Inflammatory macrophage treated with lipopolysaccharide for 4 hours (primary cell): ENCODE measurements around the gene MRPS26.
"Not testable (repeated sequence)": the region's sequence is repeated elsewhere in the genome, so short reads cannot be mapped to it uniquely, and the experiment has no call there.

Source experiments
- DNase-seq: peaks from one replicate; pipeline ENCODE4 v3.0.0-alpha.2; 2020

MRPS26 gene

DNA sequence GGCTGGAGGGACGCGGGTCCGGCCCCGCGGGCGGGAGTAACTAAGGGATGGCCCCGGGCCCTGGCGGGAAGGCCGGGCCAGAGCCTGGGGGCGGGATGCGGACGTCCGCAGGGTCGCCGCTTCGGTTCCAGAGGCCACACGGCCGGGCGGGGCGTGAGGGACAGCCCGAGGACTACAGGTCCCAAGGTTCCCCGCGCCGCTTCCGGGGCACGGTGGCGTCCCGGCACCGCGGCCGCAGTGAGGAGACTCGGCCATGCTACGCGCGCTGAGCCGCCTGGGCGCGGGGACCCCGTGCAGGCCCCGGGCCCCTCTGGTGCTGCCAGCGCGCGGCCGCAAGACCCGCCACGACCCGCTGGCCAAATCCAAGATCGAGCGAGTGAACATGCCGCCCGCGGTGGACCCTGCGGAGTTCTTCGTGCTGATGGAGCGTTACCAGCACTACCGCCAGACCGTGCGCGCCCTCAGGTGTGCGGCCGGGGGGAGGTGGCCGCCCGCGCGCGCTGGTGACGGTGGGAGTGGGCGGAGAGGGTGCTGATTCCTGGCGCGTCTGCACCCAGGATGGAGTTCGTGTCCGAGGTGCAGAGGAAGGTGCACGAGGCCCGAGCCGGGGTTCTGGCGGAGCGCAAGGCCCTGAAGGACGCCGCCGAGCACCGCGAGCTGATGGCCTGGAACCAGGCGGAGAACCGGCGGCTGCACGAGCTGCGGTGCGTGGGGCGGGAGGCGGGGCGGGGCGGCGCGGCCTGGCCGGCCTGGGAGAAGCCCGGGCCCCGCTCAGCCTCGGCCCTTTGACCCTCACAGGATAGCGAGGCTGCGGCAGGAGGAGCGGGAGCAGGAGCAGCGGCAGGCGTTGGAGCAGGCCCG, at the start of gene MRPS26:
TSS of gene MRPS26 (plus strand) at position 237 of the 861 bp plus-strand sequence. CDS start at position 254, 17 bp downstream.
- peak; percentile 84 for DNase-seq

DNA sequence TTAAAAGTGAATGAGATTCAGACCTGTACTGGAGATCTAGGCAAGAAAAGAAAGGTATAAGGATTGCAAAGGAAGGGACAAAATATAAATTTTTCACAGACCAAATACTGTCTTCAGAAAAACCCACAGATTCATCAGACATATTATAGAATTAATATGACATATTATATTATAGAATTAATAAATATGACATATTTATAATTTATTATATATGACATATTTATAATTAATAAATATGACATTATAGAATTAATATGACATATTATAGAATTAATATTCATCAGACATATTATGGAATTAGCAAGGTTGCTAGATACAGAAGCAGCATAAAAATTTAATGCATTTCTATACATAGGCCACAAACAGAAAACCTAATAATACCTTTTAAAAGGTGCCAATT, 47.1 kb upstream of the MRPS26 start:
- DNase-seq: no peak

DNA sequence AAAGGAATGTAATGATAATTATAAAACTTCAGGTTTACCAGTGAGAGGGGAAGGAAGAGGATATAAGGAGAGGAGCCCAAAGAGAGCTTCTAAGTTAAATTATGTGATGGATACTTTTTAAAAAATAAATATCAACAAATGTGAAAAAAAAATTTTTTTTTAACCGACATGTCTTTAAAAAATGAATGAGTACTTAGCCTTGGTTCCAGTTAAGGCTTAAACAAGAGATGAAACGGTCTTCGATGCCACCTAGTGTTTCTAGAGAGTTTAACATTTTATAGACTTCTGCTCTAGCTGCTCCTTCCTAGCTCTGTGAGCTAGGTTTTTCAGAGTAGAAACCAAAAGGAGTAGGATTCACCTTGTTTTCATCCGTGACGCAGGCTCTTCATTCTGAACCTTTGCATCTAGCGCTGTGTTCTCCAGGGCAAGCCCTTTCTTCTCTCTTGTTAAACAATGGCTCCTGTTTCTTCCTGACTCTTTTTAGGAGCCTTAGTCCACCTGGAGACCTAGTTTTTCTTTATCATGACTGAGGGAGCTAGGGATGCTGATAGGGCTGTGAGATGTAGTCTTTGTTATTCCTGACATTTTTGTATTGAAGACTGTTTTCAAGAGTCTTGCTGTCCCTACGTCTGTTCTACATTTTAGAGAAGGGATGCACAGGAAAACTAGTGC, 44.9 kb upstream of the MRPS26 start:
- peak; percentile 56 for DNase-seq

DNA sequence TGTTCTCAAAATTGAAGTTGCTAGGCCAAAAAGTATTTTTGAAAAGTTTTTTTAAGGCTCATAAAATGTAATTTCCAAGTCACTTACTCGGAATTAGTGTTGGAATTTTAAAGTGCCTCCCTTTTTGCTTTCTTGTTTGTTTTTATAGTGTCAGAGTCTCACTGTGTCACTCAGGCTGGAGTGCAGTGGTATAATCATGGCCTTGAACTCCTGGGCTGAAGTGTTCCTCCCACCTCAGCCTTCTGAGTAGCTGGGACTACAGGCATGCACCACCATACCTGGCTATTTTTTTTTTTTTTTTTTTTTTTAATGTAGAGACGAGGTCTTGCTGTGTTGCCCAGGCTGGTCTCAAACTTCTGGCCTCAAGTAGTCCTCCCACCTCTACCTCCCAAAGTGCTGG, 42.4 kb upstream of the MRPS26 start:
- no peak for DNase-seq

DNA sequence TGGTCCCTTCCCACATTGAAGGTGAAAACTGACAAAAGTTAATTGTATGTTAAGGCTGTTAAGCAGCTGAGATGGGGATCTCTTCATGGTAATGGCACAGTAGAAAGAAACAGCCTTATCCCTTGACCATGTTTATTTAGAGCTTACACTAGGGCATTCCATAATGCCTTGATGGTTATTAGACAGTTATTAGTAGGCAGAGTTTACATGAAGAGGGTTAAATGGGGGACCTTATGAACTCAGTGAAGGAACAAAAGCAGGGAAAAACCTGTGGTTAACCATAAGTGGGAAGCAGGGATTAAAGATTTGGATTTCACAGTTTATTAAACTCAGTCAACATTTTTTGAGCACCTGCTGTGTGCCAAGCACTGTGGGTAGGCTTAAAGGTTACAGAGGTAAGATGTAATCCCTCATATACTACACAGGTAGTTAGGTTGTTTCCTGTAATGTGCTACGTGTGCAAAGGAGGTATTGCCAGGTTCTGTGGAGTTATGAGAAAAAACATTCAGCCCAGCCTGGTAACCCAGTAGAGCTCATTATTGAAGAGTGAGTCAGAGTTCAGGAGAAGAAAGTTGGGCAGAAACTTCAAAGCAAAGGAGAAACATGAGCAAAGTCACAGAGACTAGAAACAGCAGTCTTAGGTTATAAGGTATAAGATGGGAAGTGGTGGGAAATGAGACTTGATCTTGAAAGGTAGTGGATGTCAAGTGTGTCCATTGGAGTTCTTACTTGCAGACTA, 34.7 kb upstream of the MRPS26 start:
- DNase-seq: no peak

DNA sequence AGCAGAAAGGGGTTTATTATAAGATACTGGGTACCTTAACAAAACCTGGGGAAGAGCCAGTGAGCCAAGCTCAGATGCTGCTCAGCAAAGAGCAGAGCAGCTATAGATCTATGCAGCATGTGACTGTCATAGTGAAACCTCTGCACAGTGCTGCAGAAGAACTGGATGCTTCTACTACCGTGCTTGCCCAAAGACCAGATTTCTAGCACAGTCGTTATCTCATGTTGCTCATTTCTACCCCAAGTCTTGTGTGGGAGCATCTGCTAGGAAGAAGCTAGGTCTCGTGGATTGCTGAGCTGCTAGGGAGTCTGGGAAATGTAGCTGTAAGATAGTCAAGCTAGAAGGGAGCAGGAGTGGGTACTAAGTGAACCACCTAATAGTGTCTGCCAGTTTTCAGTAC, 34.1 kb upstream of the MRPS26 start:
- DNase-seq: no peak

DNA sequence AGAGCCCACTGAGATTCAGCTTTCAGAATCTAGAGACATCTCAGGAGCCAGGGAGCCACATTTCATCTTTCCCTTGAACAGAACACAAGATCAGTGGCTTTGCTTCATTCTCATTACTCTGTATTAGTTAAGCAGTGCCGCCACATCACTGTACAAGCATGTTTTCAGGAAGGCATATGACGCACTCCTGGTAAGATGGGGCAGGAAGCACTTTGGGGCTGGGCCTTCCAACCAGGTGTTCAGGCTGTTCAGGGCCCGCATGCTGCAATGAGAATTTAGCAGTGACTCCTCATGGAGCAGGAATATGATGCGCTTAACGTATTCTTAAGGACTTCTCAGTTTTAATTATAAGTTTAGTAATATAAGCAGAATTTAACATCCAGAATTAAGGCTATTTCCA, 32.1 kb upstream of the MRPS26 start:
- no peak for DNase-seq

DNA sequence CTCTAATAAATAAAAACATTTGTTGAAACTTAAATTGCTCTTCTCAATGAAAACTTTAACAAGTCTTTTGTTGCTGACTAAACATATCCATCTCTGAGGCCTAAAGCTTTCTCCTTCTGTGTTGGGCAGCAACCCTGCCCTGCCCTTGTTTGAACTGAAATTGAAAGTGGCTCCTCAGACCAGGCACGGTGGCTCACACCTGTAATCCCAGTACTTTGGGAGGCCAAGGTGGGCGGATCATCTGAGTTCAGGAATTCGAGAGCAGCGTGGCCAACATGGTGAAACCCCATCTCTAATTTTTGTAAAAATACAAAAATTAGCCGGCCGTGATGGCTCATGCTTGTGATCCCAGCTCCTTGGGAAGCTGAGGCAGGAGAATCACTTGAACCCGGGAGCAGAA, 31.7 kb upstream of the MRPS26 start:
- DNase-seq: no peak

DNA sequence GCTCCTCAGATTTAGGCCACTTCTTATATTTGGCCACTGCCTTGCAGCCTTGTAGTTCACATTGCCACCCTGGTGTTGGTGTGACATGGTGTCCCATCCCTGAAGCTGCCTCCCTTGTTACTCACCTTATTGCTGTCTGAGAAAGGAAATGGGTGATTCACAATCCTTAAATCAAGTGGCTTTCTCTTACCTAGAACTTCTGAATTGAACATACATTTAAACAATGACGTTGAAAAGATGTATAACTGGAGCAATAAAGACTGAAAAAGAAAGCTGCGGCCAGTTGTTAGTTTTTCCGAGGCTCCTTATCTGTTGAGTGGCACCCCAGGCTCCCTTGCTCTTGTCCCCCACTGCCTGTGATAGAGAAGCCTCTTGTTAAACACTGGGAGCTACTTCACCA, 31.2 kb upstream of the MRPS26 start:
- no peak for DNase-seq

DNA sequence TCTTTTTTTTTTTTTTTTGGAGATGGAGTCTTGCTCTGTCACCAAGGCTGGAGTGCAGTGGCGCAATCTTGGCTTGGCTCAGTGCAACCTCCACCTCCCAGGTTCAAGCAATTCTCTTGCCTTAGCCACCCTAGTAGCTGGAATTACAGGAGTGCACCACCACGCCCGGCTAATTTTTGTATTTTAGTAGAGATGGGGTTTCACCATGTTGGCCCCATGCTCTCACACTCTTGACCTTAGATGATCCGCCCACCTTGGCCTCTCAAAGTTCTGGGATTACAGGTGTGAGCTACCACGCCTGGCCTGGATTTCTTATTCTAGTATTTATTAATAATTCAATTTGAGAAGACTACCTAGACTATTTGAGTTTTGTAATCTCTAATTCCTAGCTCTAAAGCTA, 30.6 kb upstream of the MRPS26 start:
- DNase-seq: not testable (repeated sequence)

DNA sequence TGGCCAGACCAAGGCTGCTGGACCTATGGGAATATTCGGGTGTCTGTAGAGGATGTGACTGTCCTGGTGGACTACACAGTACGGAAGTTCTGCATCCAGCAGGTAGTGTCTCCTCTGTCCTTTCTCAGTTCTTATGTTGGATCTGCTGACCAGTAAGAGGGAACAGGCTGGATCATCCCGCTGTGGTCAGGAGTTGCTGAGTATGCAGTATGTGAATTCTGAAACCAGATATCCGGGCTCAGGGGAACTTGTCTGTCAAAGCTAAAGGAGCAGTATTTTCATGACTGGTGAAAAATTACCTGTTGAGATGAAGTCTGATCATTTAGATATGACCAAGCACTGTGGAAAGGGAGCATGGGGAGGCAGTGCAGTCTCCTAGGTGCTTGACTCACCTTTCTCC, 24.5 kb upstream of the MRPS26 start:
- DNase-seq: no peak

DNA sequence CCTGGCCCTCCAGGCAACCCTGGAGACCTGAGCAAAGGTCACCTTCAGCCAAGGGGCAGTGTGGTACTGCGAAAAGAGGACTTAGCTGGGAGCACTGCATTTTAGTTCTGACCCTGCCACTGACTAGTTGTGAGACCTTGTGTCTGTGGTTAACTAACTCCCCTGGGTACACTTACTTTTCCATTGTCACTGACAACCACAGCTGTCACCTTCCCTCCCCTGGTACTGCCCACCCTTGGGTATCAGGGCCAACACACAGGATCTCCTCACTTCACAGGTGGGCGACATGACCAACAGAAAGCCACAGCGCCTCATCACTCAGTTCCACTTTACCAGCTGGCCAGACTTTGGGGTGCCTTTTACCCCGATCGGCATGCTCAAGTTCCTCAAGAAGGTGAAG, 24.1 kb upstream of the MRPS26 start:
- DNase-seq: no peak

DNA sequence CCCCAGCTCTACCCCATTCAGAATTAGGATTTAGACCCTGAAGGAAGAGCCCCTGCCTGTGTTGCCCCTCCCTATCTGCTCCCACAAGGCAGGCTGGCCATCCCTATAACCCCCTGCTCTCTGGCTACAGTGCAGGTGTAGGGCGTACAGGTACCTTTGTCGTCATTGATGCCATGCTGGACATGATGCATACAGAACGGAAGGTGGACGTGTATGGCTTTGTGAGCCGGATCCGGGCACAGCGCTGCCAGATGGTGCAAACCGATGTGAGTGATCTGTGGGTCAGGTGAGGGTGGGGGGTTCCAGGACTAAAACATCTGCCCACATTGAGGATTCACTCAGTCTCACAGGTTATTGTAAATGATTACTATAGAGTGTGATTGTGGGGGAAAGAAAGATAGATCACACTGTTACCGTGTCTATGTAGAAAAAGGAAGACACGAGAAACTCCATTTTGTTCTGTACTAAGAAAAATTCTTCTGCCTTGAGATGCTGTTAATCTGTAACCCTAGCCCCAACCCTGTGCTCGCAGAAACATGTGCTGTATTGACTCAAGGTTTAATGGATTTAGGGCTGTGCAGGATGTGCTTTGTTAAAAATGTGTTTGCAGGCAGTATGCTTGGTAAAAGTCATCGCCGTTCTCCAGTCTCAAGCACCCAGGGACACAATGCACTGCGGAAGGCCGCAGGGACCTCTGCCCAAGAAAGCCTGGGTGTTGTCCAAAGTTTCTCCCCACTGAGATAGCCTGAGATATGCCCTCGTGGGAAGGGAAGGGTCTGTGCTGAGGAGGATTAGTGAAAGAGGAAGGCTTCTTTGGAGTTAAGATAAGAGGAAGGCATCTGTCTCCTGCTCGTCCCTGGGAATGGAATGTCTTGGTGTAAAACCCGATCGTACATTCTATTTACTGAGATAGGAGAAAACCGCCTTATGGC, 23.0 kb upstream of the MRPS26 start:
- DNase-seq: not testable (repeated sequence)

DNA sequence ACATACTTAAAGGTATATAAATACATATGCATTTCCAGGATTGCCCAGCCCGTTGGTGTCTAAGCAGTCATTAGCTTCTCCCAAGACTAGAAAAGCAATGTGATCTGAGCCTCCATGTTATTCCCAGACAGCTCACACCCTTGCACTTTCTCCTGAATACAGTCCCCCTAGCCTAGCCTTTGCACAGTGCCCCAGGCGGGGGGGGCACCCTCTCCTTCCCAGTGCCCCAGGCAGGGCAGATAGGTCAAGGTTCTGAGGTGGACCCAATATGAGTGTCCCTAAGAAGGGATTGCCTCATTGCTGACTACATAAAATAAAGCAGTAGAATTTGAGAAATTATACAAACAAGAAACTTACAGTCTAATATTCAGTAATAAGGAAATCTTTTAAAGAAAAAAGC, 17.9 kb upstream of the MRPS26 start:
- DNase-seq: no peak

DNA sequence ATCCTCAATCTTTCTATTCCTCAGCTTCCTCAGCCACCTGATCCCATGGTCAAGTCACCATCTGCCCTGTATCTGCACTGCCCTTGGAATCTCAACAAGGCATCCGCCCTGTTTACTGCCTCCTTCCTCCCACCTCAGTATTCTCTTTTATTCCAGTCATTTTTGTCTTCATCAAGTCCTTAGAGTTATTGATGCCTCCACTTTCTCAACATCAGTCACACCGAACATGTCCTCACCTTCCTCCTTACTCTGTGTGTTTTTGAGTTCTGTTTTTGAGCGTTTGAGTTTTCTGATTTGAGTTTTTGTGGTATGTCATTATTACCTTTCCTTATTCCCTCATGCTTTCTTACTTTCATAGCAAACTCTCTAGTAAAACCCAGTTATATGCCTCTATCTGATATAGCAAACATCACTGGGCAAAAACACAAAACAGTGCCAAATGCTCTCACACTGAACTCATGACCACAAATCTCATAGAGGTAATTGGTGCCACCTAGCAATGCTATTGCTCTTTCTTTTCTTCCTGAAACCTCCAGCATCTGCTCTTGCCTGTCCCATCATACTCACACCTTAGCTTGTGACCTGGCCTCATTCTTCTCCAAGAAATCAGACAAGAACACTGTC, 14.2 kb upstream of the MRPS26 start:
- DNase-seq: no peak

DNA sequence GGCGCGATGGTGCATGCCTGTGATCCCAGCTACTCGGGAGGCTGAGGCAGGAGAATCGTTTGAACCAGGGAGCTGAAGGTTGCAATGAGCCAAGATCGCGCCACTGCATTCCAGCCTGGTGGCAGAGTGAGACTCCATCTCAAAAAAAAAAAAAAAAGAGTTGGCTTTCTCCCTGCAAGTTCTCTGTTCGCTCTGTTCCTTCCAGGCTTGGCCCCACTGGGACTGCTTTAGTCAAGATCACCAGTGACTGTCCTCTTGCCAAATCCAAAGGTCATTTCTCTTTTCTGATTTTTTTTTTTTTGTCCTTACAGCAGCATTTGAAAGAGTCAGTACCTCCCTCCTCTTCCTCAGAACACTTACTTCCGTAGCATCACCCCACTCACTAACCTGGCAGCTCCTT, 13.2 kb upstream of the MRPS26 start:
- DNase-seq: no peak

DNA sequence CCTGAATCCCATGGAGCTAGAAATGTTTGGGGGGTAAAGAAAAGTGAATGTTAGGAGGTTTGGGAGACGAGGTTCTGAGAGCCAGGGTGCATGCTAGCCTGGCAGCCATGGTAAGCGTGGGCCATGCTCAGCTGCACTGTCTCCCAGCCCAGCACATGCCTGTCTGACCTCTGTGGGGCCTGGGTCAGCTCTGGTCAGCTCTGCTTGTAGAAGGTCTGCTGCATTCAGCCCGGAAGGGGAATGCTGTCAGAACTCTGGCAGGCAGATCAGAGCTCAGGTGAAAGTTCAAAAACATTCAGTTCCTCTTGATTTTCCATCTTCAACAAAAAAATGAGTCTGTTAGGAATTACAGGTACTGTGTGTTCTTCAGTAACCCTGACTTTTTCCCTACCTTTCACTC, 8.2 kb upstream of the MRPS26 start:
- DNase-seq: no peak

DNA sequence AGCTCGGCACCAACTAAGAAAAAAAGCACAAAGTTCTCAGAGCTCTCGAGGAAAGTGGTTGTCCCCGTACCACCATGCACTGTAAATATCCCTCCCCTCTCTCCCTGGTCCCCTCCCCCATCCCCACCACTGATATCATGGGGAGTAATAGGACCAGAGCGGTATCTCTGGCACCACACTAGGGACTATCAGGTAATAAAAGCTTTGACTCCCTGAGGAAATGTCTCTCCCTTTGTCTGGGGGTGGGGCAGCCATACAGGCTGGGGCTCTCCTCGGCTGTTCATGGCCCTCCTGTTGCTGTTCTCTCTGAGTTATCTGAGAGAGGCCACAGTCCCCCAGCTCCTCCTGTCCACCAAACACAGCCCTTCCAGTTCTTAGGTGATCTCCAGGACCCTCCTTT, 7.4 kb upstream of the MRPS26 start:
- no peak for DNase-seq

DNA sequence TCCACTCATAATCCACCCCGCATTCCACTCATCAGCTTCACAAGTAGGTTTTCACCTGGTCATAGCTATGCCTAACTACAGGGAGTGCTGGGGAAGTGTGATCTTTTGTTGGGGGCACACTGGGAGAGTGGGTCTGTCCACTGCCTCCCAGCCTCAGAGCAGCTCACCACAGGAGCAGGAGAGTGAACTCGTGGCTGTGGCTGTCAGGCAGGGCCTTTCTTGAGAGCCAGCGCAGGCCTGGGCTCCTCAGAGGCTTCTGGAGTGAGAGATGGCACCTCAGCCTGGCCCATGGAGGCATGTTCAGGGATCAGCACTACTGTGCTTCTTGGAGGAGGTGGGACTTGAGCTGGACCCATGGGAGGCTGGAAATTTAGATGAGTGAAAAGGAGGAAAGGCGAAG, 6.4 kb upstream of the MRPS26 start:
- no peak for DNase-seq

DNA sequence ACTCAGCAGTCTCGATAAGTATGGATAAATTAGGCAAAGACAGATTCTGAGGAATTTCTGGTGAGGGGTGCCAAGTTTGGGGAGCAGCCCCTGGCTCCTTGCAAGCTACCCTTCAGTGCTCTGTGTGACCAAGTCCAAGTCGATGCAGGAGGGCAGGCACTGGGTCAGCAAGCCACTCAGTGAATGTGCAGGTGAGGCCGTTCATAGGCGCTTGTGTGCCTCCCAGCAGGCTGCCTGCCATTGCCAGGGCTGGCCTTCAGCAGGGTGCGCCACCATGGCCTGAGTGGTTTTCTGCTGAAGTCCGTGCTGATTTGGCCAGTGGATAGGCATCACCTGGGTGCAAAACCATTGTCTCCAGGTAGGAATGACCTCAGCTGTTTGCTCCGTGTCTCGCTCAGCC, 5.8 kb upstream of the MRPS26 start:
- no peak for DNase-seq

DNA sequence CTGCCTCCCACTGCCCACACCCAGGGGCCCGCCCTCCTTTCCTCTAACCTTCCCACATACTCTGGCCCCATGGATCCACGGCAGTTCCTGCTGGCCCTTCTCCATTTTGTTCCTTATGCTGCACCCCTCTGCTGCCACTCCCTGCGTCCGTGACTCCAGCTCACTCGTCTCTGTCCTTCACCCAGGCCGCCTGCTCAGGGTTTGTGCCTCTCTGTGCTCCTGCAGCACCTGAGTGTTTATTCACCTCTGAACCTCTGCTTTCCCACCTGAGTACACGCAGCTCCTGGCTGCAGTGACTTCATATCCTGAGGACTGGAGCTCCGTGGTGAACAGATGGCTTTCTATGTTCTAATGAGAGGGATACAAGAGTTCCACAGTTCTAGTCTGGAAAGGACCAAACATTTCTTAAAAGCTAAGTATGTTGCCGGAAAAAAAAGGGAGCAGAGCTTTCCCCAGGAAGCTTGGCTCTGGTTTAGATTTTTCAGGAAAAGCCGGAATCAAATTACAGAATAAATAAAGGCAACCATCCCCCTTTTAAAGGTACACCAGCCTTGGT, 3.9 kb upstream of the MRPS26 start:
- DNase-seq: no peak

DNA sequence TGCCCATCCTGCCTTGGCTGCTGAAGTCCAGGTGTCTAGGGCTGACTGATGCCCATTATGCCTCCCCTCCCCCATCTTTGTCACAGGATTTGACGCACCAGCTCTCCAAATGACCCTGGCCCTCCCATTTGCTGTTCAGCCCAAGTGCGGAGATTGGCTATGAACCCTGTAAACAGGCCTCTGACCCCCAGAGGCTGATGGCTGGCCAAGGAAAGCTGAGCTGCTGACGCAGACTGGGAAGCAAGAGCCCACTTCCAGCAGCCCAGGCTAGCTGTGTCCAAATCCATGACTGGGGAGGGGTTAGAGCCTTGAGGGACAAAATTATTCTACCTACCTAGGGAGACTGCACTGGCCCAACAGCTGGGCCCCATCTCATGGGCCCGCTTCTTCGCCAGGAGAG, 3.2 kb upstream of the MRPS26 start:
- DNase-seq: no peak
